Neuronal stem cell (in vitro differentiated cells): Measurements from ENCODE around the gene PHLDA1.

ENCODE experiments used
- DNase-seq: peaks from one replicate; pipeline ENCODE4 v3.0.0-alpha.2; 2013; ENCODE audit warnings: low spot score
- H2AFZ ChIP-seq: one replicate; pipeline ENCODE4 v1.6.1; 2013; ENCODE audit warnings: mild to moderate bottlenecking, low read length, inconsistent platforms
- H2AK5ac ChIP-seq: 2 replicates; pipeline ENCODE4 v1.6.1; 2013; ENCODE audit warnings: low read depth, mild to moderate bottlenecking, inconsistent platforms, low read length, moderate library complexity, mixed read lengths
- H2BK120ac ChIP-seq: 2 replicates; pipeline ENCODE4 v1.6.1; 2013; ENCODE audit warnings: low read depth, mild to moderate bottlenecking, inconsistent platforms, low read length, moderate library complexity, mixed read lengths
- H2BK12ac ChIP-seq: one replicate; pipeline ENCODE4 v1.6.1; 2013; ENCODE audit warnings: low read length, inconsistent platforms
- H2BK15ac ChIP-seq: 2 replicates; pipeline ENCODE4 v1.6.1; 2013; ENCODE audit warnings: mild to moderate bottlenecking, low read length, inconsistent platforms, mixed read lengths
- H2BK5ac ChIP-seq: one replicate; pipeline ENCODE4 v1.6.1; 2013; ENCODE audit warnings: inconsistent platforms, mild to moderate bottlenecking, low read length, moderate library complexity
- H3K14ac ChIP-seq: one replicate; pipeline ENCODE4 v1.6.1; 2013; ENCODE audit warnings: low read length, inconsistent platforms
- H3K18ac ChIP-seq: 2 replicates; pipeline ENCODE4 v1.6.1; 2013; ENCODE audit warnings: low read length, inconsistent platforms
- H3K23ac ChIP-seq: 2 replicates; pipeline ENCODE4 v1.6.1; 2013; ENCODE audit warnings: low read depth, mild to moderate bottlenecking, mixed read lengths, low read length, inconsistent platforms; ENCODE audit not compliant: poor library complexity
- H3K27ac ChIP-seq: replicated peaks from 3 replicates; pipeline ENCODE4 v1.5.1; 2013; ENCODE audit warnings: low read length, inconsistent platforms
- H3K27me3 ChIP-seq, 3 experiments: 2 replicates each; pipeline ENCODE4 v1.6.1; 2013; ENCODE audit warnings: low read length in 3 of 3, mild to moderate bottlenecking in 2 of 3, inconsistent platforms in 1 of 3, low read depth in 1 of 3, mixed read lengths in 1 of 3, moderate library complexity in 1 of 3; ENCODE audit not compliant: control insufficient read depth in 3 of 3, insufficient read depth in 3 of 3
- H3K36me3 ChIP-seq, 2 donors: replicated peaks in 1 of 2; 2 replicates each; pipeline ENCODE4 v1.6.1; 2013; ENCODE audit warnings: low read length in 2 of 2; ENCODE audit not compliant: control insufficient read depth in 2 of 2, insufficient read depth in 2 of 2
- H3K4ac ChIP-seq: 2 replicates; pipeline ENCODE4 v1.6.1; 2013; ENCODE audit warnings: inconsistent platforms, mild to moderate bottlenecking, low read length, moderate library complexity
- H3K4me1 ChIP-seq, 2 donors: 1 replicate in 1 of 2; 2 replicates in 1 of 2; pipeline ENCODE4 v1.6.1; 2013; ENCODE audit warnings: low read length in 2 of 2, low read depth in 1 of 2; ENCODE audit not compliant: control insufficient read depth in 2 of 2, insufficient read depth in 1 of 2
- H3K4me2 ChIP-seq: one replicate; pipeline ENCODE4 v1.6.1; 2013; ENCODE audit warnings: mild to moderate bottlenecking, low read length, inconsistent platforms; ENCODE audit not compliant: insufficient read depth, poor library complexity, severe bottlenecking
- H3K4me3 ChIP-seq, 2 donors: 2 replicates each; pipeline ENCODE4 v1.5.1; 2013; ENCODE audit warnings: low read length in 2 of 2, mild to moderate bottlenecking in 2 of 2, inconsistent platforms in 1 of 2, moderate library complexity in 1 of 2
- H3K79me1 ChIP-seq: one replicate; pipeline ENCODE4 v1.6.1; 2013; ENCODE audit warnings: low read depth, mild to moderate bottlenecking, inconsistent platforms, low read length, moderate library complexity
- H3K9ac ChIP-seq: one replicate; pipeline ENCODE4 v1.6.1; 2013; ENCODE audit warnings: mild to moderate bottlenecking, low read depth, low read length, inconsistent platforms; ENCODE audit not compliant: poor library complexity
- H3K9me3 ChIP-seq, 2 donors: replicated peaks in 1 of 2; 2 replicates each; pipeline versions ENCODE3 to v1.6.1; 2013; ENCODE audit warnings: low read length in 2 of 2, mild to moderate bottlenecking in 2 of 2, inconsistent platforms in 1 of 2, low read depth in 1 of 2, mixed read lengths in 1 of 2, moderate library complexity in 1 of 2; ENCODE audit not compliant: control insufficient read depth in 2 of 2, insufficient read depth in 1 of 2
- H4K8ac ChIP-seq: one replicate; pipeline ENCODE4 v1.6.1; 2013; ENCODE audit warnings: low read depth, mild to moderate bottlenecking, inconsistent platforms, low read length, moderate library complexity
- H4K91ac ChIP-seq: one replicate; pipeline ENCODE4 v1.6.1; 2013; ENCODE audit warnings: low read length, low read depth, mild to moderate bottlenecking, inconsistent platforms; ENCODE audit not compliant: poor library complexity
- WGBS, 2 donors: extraction: QIAGEN DNeasy Blood & Tissue Kit; methylation state at CpG; one replicate each; pipeline ENCODE4 v1.1.7; 2013; ENCODE audit warnings: missing lambda C conversion rate in 2 of 2, mixed read lengths in 1 of 2; ENCODE audit not compliant: insufficient read length in 2 of 2, insufficient replicate concordance in 1 of 2; ENCODE audit errors: extremely low coverage in 2 of 2; 5-methylcytosine and 5-hydroxymethylcytosine counted together

PHLDA1 gene

GRCh38 chr12:76040461-76040860 is 8.9 kb upstream of the PHLDA1 start:
- H3K23ac ChIP-seq: no peak overlapping the region
- H3K27me3 ChIP-seq: no peaks in the 10 kb centered on the region
- H3K27ac ChIP-seq: no peak overlapping the region
- peaks cover 2 to 33% of the 10 kb centered on the region in 2 donors for H3K36me3 ChIP-seq
- no peak overlapping the region for H3K4me3 ChIP-seq
- H2BK5ac ChIP-seq: no peak overlapping the region
- no CpG with 5 or more reads among the region's 4 CpGs for WGBS, 2 donors
- no peak overlapping the region for H2BK12ac ChIP-seq
- no peaks in the 10 kb centered on the region for H3K9me3 ChIP-seq
- no peak overlapping the region for H3K14ac ChIP-seq
- H3K4me2 ChIP-seq: no peak overlapping the region
- H4K91ac ChIP-seq: no peak overlapping the region
- no peaks in the 10 kb centered on the region for H3K79me1 ChIP-seq
- H2BK120ac ChIP-seq: no peak overlapping the region
- no peak overlapping the region for H3K18ac ChIP-seq
- H4K8ac ChIP-seq: no peak overlapping the region
- peaks cover 0 to 5% of the 10 kb centered on the region in 2 donors for H3K4me1 ChIP-seq
- no peak overlapping the region for H2AK5ac ChIP-seq
- DNase-seq: no peak
- no peak overlapping the region for H3K4ac ChIP-seq
- no peak overlapping the region for H2AFZ ChIP-seq
- no peak overlapping the region for H3K9ac ChIP-seq
- no peak overlapping the region for H2BK15ac ChIP-seq

- Histone ChIP-seq H3K9me3 (no peaks in the 10 kb centered on the region), H3K4me1 (peaks cover 3 to 5% of the 10 kb centered on the region in 2 donors), H2BK120ac (no peak overlapping the region), H3K18ac (no peak overlapping the region), H3K4me3 (no peak overlapping the region), H4K91ac (no peak overlapping the region), H3K4ac (no peak overlapping the region), H3K27me3 (no peaks in the 10 kb centered on the region), H3K27ac (no peak overlapping the region), H2BK15ac (no peak overlapping the region), H3K9ac (no peak overlapping the region), H3K36me3 (peaks cover 0 to 10% of the 10 kb centered on the region in 2 donors), H3K79me1 (no peaks in the 10 kb centered on the region), H2AK5ac (no peak overlapping the region), H2BK5ac (no peak overlapping the region), H2BK12ac (no peak overlapping the region), H3K14ac (no peak overlapping the region), H4K8ac (no peak overlapping the region), H3K23ac (no peak overlapping the region), H3K4me2 (no peak overlapping the region), H2AFZ (no peak overlapping the region)
- DNase-seq: no peak
- WGBS, 2 donors: no CpG with 5 or more reads among the region's 2 CpGs
Measured at GRCh38 chr12:76038176-76038575, 6.6 kb upstream of the PHLDA1 start.

DNA sequence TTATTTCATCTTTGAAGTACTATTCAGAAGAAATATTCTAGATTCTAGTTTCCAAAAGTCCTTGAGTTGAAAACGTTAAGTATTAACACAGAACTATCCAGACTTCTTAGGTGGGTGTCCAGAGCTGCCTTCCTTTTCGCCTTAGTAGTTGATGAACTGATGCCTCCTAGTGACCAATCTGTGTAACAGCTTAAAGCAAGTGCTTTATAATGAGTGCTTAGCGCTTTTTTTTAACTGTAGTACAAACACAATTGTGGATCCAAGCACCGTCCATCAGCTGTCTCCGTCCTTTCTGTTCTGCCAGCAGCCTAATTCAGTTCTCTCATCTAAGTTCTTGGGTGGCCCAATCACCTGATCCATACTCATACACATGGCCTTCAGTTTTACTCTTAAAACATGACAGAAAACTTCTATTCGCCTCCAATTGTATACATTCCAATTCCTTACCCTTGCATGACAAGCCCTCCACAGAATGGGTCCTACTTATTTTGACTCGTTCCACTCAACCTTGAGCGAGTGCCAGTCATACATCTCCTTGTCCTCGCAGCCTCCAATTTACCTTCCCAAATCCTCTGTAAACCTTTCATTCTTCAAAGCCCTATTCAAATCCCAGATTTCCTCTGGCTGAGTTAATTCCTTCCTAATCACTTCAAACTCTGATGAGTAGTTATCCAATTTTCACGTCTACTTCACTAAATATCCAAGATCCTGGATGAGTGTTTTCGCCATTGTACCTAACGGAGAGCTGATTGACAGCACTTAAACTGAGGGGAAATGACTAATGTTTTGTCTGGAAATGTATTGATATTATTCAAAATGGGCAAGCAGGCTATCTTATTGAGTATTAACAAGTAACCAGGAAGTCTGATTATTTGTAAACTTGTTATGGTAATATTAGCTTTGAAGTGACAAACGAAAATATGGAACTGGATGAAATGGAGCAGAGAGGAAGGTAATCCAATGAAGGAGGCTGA is 5.8 kb upstream of the PHLDA1 start:
- no peak overlapping the region for H3K9ac ChIP-seq
- DNase-seq: peak; percentile 53

DNA sequence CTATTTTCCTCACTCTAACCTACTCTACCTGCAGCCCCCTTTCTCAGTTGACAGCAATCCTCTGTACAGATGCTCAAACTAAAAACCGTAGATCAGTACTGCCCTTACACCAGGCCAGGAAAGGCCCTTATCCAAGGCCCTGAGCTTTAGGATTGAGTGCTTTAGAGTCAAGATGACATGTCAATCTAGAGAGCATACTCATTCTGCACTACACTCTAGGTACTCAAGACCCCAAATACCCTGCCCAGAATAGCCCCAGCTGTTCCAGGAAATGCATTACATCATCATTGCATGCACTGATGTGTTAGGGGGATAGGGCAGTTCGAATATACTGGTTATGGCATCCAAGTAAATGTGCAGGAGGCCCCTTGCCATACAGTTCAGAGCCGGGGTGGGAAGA is 3.5 kb upstream of the PHLDA1 start:
- H4K91ac ChIP-seq: no peak overlapping the region
- H2BK15ac ChIP-seq: no peak overlapping the region
- H3K27me3 ChIP-seq: peaks cover 0 to 8% (median 3%) of the 10 kb centered on the region in 3 experiments
- H2BK120ac ChIP-seq: no peak overlapping the region
- peaks cover 1% of the 10 kb centered on the region for H3K79me1 ChIP-seq
- no peak overlapping the region for H3K14ac ChIP-seq
- H2AFZ ChIP-seq: no peak overlapping the region
- no peak overlapping the region for H3K9ac ChIP-seq
- no peak overlapping the region for H2BK12ac ChIP-seq
- H3K27ac ChIP-seq: no peak overlapping the region
- H2AK5ac ChIP-seq: no peak overlapping the region
- no peaks in the 10 kb centered on the region for H3K36me3 ChIP-seq
- no peak overlapping the region for H3K4me3 ChIP-seq
- H3K18ac ChIP-seq: no peak overlapping the region
- no peak overlapping the region for H3K4me2 ChIP-seq
- peaks cover 3 to 10% of the 10 kb centered on the region in 2 donors for H3K4me1 ChIP-seq
- WGBS, 2 donors: no CpG with 5 or more reads among the region's 3 CpGs
- H3K23ac ChIP-seq: no peak overlapping the region
- H2BK5ac ChIP-seq: no peak overlapping the region
- H3K4ac ChIP-seq: no peak overlapping the region
- DNase-seq: no peak
- H3K9me3 ChIP-seq: no peaks in the 10 kb centered on the region
- no peak overlapping the region for H4K8ac ChIP-seq

More for the DNA sequence above, 5.8 kb upstream of the PHLDA1 start:
- Histone ChIP-seq H3K23ac (no peak overlapping the region), H3K79me1 (no peaks in the 10 kb centered on the region), H3K27ac (no peak overlapping the region), H3K18ac (no peak overlapping the region), H2AFZ (no peak overlapping the region), H3K27me3 (no peaks in the 10 kb centered on the region), H3K4me2 (no peak overlapping the region), H3K4me1 (peaks cover 3 to 5% of the 10 kb centered on the region in 2 donors), H3K4ac (no peak overlapping the region), H2BK12ac (no peak overlapping the region), H3K36me3 (peaks cover 0 to 2% of the 10 kb centered on the region in 2 donors), H2AK5ac (no peak overlapping the region), H4K8ac (no peak overlapping the region), H3K9me3 (no peaks in the 10 kb centered on the region), H2BK5ac (no peak overlapping the region), H2BK120ac (no peak overlapping the region), H2BK15ac (no peak overlapping the region), H3K4me3 (no peak overlapping the region), H4K91ac (no peak overlapping the region), H3K14ac (no peak overlapping the region)
- WGBS, 2 donors: no CpG with 5 or more reads among the region's 13 CpGs
